ENCODE results near the gene HSD17B12.

- TF ChIP-seq CTCF (conservative IDR thresholded peaks at IDR 0.05; ENCODE audit: low read length) (no peak), EZH2phosphoT487 (IDR thresholded peaks at IDR 0.05; ENCODE audit: borderline replicate concordance, low read depth, low read length) (no peak)
These were observed 123.2 kb downstream of the HSD17B12 start for GRCh38 chr11:43803766-43804165.

Measured in OCI-LY7 (cell line).